Trophoblast cell (in vitro differentiated cells and primary cell): ENCODE measurements around the gene MTG1.

Experiments
- DNase-seq, 2 donors: peaks; one replicate each; pipeline ENCODE4 v3.0.0-alpha.2; 2016
- H2AFZ ChIP-seq: 2 replicates; pipeline ENCODE4 v1.6.1; 2013; ENCODE audit warnings: low read length, moderate library complexity, mild to moderate bottlenecking; ENCODE audit not compliant: insufficient read depth, poor library complexity
- H2AK5ac ChIP-seq: 2 replicates; pipeline ENCODE4 v1.6.1; 2013; ENCODE audit warnings: mild to moderate bottlenecking, low read length
- H2BK120ac ChIP-seq: 2 replicates; pipeline ENCODE4 v1.6.1; 2013; ENCODE audit warnings: low read length, mild to moderate bottlenecking, moderate library complexity; ENCODE audit not compliant: insufficient read depth, poor library complexity
- H2BK12ac ChIP-seq: 2 replicates; pipeline ENCODE4 v1.6.1; 2013; ENCODE audit warnings: mild to moderate bottlenecking, low read length, moderate library complexity
- H2BK5ac ChIP-seq: 2 replicates; pipeline ENCODE4 v1.6.1; 2013; ENCODE audit warnings: low read length, low read depth, moderate library complexity, mild to moderate bottlenecking; ENCODE audit not compliant: poor library complexity
- H3K14ac ChIP-seq: 2 replicates; pipeline ENCODE4 v1.6.1; 2013; ENCODE audit warnings: mild to moderate bottlenecking, low read length
- H3K18ac ChIP-seq: 2 replicates; pipeline ENCODE4 v1.6.1; 2013; ENCODE audit warnings: mild to moderate bottlenecking, low read length
- H3K23ac ChIP-seq: 2 replicates; pipeline ENCODE4 v1.6.1; 2013; ENCODE audit warnings: low read length
- H3K27ac ChIP-seq: 2 replicates; pipeline ENCODE4 v1.5.1; 2013; ENCODE audit warnings: low read depth, mild to moderate bottlenecking, inconsistent platforms, low read length, moderate library complexity
- H3K27me3 ChIP-seq: 2 replicates; pipeline ENCODE4 v1.6.1; 2013; ENCODE audit warnings: inconsistent platforms, mild to moderate bottlenecking, low read length, moderate library complexity; ENCODE audit not compliant: insufficient read depth
- H3K36me3 ChIP-seq, 2 experiments: 1 replicate in 1 of 2; 2 replicates in 1 of 2; pipeline ENCODE4 v1.6.1; 2013; ENCODE audit warnings: low read length in 2 of 2, mild to moderate bottlenecking in 2 of 2, moderate library complexity in 1 of 2; ENCODE audit not compliant: insufficient read depth in 2 of 2, control insufficient read depth in 1 of 2
- H3K4ac ChIP-seq: 2 replicates; pipeline ENCODE4 v1.6.1; 2013; ENCODE audit warnings: low read depth, mild to moderate bottlenecking, low read length, moderate library complexity
- H3K4me1 ChIP-seq, 2 experiments: 1 replicate in 1 of 2; 2 replicates in 1 of 2; pipeline ENCODE4 v1.6.1; 2013; ENCODE audit warnings: low read length in 2 of 2, mild to moderate bottlenecking in 2 of 2, moderate library complexity in 1 of 2; ENCODE audit not compliant: insufficient read depth in 2 of 2, control insufficient read depth in 1 of 2
- H3K4me2 ChIP-seq: 2 replicates; pipeline ENCODE4 v1.6.1; 2013; ENCODE audit warnings: inconsistent platforms, mild to moderate bottlenecking, low read length, moderate library complexity
- H3K4me3 ChIP-seq: 2 replicates; pipeline ENCODE4 v1.5.1; 2013; ENCODE audit warnings: mild to moderate bottlenecking, low read depth, low read length, inconsistent platforms
- H3K79me1 ChIP-seq: one replicate; pipeline ENCODE4 v1.6.1; 2013; ENCODE audit warnings: low read length
- H3K79me2 ChIP-seq: 2 replicates; pipeline ENCODE4 v1.6.1; 2013; ENCODE audit warnings: low read length, mild to moderate bottlenecking; ENCODE audit not compliant: control insufficient read depth, insufficient read depth, poor library complexity
- H3K9ac ChIP-seq: 2 replicates; pipeline ENCODE4 v1.6.1; 2013; ENCODE audit warnings: mild to moderate bottlenecking, low read length
- H3K9me3 ChIP-seq: 2 replicates; pipeline ENCODE4 v1.6.1; 2013; ENCODE audit warnings: low read depth, mild to moderate bottlenecking, control low read depth, inconsistent platforms, low read length; ENCODE audit not compliant: insufficient read depth
- H4K12ac ChIP-seq: 2 replicates; pipeline ENCODE4 v1.6.1; 2013; ENCODE audit warnings: low read depth, mild to moderate bottlenecking, low read length, moderate library complexity
- H4K8ac ChIP-seq: 2 replicates; pipeline ENCODE4 v1.6.1; 2013; ENCODE audit warnings: low read depth, mild to moderate bottlenecking, low read length, moderate library complexity
- H4K91ac ChIP-seq: one replicate; pipeline ENCODE4 v1.6.1; 2013; ENCODE audit warnings: low read depth, mild to moderate bottlenecking, low read length, moderate library complexity
- WGBS: extraction: QIAGEN DNeasy Blood & Tissue Kit; methylation state at CpG from one replicate; pipeline ENCODE4 v1.1.7; 2013; ENCODE audit warnings: missing lambda C conversion rate; ENCODE audit not compliant: insufficient read length, insufficient coverage; ENCODE audit errors: extremely low coverage; 5-methylcytosine and 5-hydroxymethylcytosine counted together

The MTG1 gene

GRCh38 chr10:133388236-133388972 lies 5.6 kb upstream of the MTG1 start:
- H2AFZ ChIP-seq, result no peak overlapping the region
- no peak overlapping the region for H3K4ac ChIP-seq
- H4K12ac ChIP-seq, result no peak overlapping the region
- H3K9me3 ChIP-seq, result no peaks in the 10 kb centered on the region
- H2AK5ac ChIP-seq, result no peak overlapping the region
- no peak overlapping the region for H3K4me2 ChIP-seq
- no peaks in the 10 kb centered on the region for H3K27me3 ChIP-seq
- DNase-seq, result no peak
- H3K79me2 ChIP-seq, result no peaks in the 10 kb centered on the region
- H3K4me1 ChIP-seq, result no peaks in the 10 kb centered on the region
- peaks cover 2 to 3% of the 10 kb centered on the region in 2 experiments for H3K36me3 ChIP-seq
- H3K4me3 ChIP-seq, result no peak overlapping the region
- no peak overlapping the region for H3K14ac ChIP-seq
- no peak overlapping the region for H3K23ac ChIP-seq
- no peak overlapping the region for H3K27ac ChIP-seq
- H4K91ac ChIP-seq, result no peak overlapping the region
- H2BK12ac ChIP-seq, result no peak overlapping the region
- H2BK120ac ChIP-seq, result no peak overlapping the region
- no peak overlapping the region for H3K18ac ChIP-seq
- no peak overlapping the region for H3K9ac ChIP-seq
- WGBS, result no CpG with 5 or more reads among the region's 17 CpGs
- H2BK5ac ChIP-seq, result no peak overlapping the region
- peaks cover 1% of the 10 kb centered on the region for H3K79me1 ChIP-seq
- H4K8ac ChIP-seq, result no peak overlapping the region

- Histone ChIP-seq H4K12ac (no peak overlapping the region), H2BK12ac (no peak overlapping the region), H3K27ac (no peak overlapping the region), H3K4me2 (no peak overlapping the region), H3K36me3 (peaks cover 2 to 3% of the 10 kb centered on the region in 2 experiments), H4K8ac (no peak overlapping the region), H3K23ac (no peak overlapping the region), H2AK5ac (no peak overlapping the region), H2AFZ (no peak overlapping the region), H3K27me3 (no peaks in the 10 kb centered on the region), H2BK5ac (no peak overlapping the region), H3K4me1 (no peaks in the 10 kb centered on the region), H3K79me1 (peaks cover 5% of the 10 kb centered on the region), H4K91ac (no peak overlapping the region), H3K4ac (no peak overlapping the region), H3K9ac (no peak overlapping the region), H3K79me2 (peaks cover 2% of the 10 kb centered on the region), H2BK120ac (no peak overlapping the region), H3K14ac (no peak overlapping the region), H3K4me3 (no peak overlapping the region), H3K18ac (no peak overlapping the region), H3K9me3 (no peaks in the 10 kb centered on the region)
- WGBS, result no CpG with 5 or more reads among the region's 39 CpGs
- no peak for DNase-seq
Measured at GRCh38 chr10:133388973-133389818, 4.8 kb upstream of the MTG1 start.

GRCh38 chr10:133390597-133391248 lies 3.2 kb upstream of the MTG1 start:
- WGBS, result no CpG with 5 or more reads among the region's 19 CpGs
- no peak overlapping the region for H3K27ac ChIP-seq

DNA sequence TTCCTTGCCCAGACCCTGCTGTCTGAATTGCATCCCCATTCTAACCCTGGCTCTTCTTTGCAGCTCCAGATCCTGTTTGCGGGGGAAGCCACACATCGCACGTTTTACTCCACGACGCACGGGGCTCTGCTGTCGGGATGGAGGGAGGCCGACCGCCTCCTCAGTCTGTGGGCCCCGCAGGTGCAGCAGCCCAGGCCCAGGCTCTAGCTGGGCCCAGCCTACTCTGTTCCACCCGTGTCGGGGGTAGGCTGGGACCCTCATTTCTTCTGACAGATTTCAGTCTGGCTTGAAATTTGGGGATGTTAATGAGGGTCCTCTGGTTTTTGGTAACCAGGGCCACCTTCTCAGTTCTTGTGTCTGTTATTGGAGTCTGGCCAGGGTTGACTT lies 2.7 kb upstream of the MTG1 start:
- no peak overlapping the region for H2AK5ac ChIP-seq
- no peak overlapping the region for H3K14ac ChIP-seq
- no peak overlapping the region for H3K23ac ChIP-seq
- no peak overlapping the region for H4K12ac ChIP-seq
- H4K91ac ChIP-seq, result no peak overlapping the region
- no peak overlapping the region for H2BK12ac ChIP-seq
- H3K27ac ChIP-seq, result no peak overlapping the region
- H3K4ac ChIP-seq, result no peak overlapping the region
- no peak overlapping the region for H4K8ac ChIP-seq
- no peak overlapping the region for H2BK5ac ChIP-seq
- H3K79me2 ChIP-seq, result peaks cover 9% of the 10 kb centered on the region
- no peak overlapping the region for H3K18ac ChIP-seq
- peaks cover 0 to 4% of the 10 kb centered on the region in 2 experiments for H3K4me1 ChIP-seq
- H3K27me3 ChIP-seq, result no peaks in the 10 kb centered on the region
- no peak overlapping the region for H3K4me3 ChIP-seq
- H2AFZ ChIP-seq, result no peak overlapping the region
- peaks cover 2% of the 10 kb centered on the region for H3K9me3 ChIP-seq
- H2BK120ac ChIP-seq, result no peak overlapping the region
- H3K9ac ChIP-seq, result no peak overlapping the region
- no CpG with 5 or more reads among the region's 12 CpGs for WGBS
- DNase-seq, result no peak
- H3K79me1 ChIP-seq, result peaks cover 8% of the 10 kb centered on the region
- peaks cover 6 to 10% of the 10 kb centered on the region in 2 experiments for H3K36me3 ChIP-seq
- no peak overlapping the region for H3K4me2 ChIP-seq

More at GRCh38 chr10:133390597-133391248, 3.2 kb upstream of the MTG1 start:
- no peak overlapping the region for H4K8ac ChIP-seq
- no peak overlapping the region for H3K18ac ChIP-seq
- no peak overlapping the region for H3K4me2 ChIP-seq
- H2BK5ac ChIP-seq, result no peak overlapping the region
- H3K14ac ChIP-seq, result no peak overlapping the region
- no peak overlapping the region for H2AK5ac ChIP-seq
- H3K79me2 ChIP-seq, result peaks cover 9% of the 10 kb centered on the region
- DNase-seq, result no peak
- no peak overlapping the region for H2BK120ac ChIP-seq
- H3K9me3 ChIP-seq, result peaks cover 2% of the 10 kb centered on the region
- no peak overlapping the region for H3K23ac ChIP-seq
- peaks cover 8% of the 10 kb centered on the region for H3K79me1 ChIP-seq
- H2BK12ac ChIP-seq, result no peak overlapping the region
- H4K91ac ChIP-seq, result no peak overlapping the region
- H2AFZ ChIP-seq, result no peak overlapping the region
- no peak overlapping the region for H4K12ac ChIP-seq
- peaks cover 0 to 4% of the 10 kb centered on the region in 2 experiments for H3K4me1 ChIP-seq
- H3K9ac ChIP-seq, result no peak overlapping the region
- no peak overlapping the region for H3K4me3 ChIP-seq
- H3K36me3 ChIP-seq, result peaks cover 3 to 6% of the 10 kb centered on the region in 2 experiments
- H3K4ac ChIP-seq, result no peak overlapping the region
- no peaks in the 10 kb centered on the region for H3K27me3 ChIP-seq
